Activated CD8-positive, alpha-beta memory T cell treated with anti-CD3 and anti-CD28 coated beads, Interleukin-2, amount 10 ng/mL, durations not matched to agents 7 days and 5 days (primary cell): ENCODE measurements around the gene MGAT5B. TPM values are rescaled to one million over a fixed set of nuclear protein-coding genes. Genes with fewer than 3 reads are reported as not detected.
A peak's percentile ranks its signal among the peaks of the same experiment; 100 is the strongest.

ENCODE experiments used
- ATAC-seq: fragments of 150-1000 bp; cut with Tn5 transposase; one replicate; pipeline ENCODE4 v1.10.0; 2021; ENCODE audit warnings: moderate library complexity
- CTCF ChIA-PET: fragments of 350-600 bp; sonication (Branson Sonifier 250); formaldehyde crosslinking; loops from one replicate; lab custom pipeline; 2021; ENCODE audit warnings: antibody characterized with exemption; lab: Charles Lee
- DNase-seq: peaks from one replicate; pipeline ENCODE4 v3.0.0-alpha.2; 2020
- H3K27ac Mint-ChIP-seq: one replicate; pipeline ENCODE4 v1.8.0; 2021; ENCODE audit warnings: mild to moderate bottlenecking, mixed read lengths
- H3K27me3 Mint-ChIP-seq: one replicate; pipeline ENCODE4 v1.8.0; 2021; ENCODE audit warnings: mixed read lengths
- H3K36me3 Mint-ChIP-seq: one replicate; pipeline ENCODE4 v1.8.0; 2021; ENCODE audit warnings: mild to moderate bottlenecking, mixed read lengths
- H3K4me1 Mint-ChIP-seq: one replicate; pipeline ENCODE4 v1.8.0; 2021; ENCODE audit warnings: mixed read lengths
- H3K4me3 Mint-ChIP-seq: one replicate; pipeline ENCODE4 v1.8.0; 2021; ENCODE audit warnings: mild to moderate bottlenecking, moderate library complexity, mixed read lengths
- H3K9me3 Mint-ChIP-seq: one replicate; pipeline ENCODE4 v1.8.0; 2022; ENCODE audit warnings: low read depth, mixed read lengths
- total RNA-seq, 2 experiments: library from RNA; stranded (reverse); gene quantifications; one replicate each; pipeline ENCODE4 v1.2.3, GENCODE V29; 2021

MGAT5B gene
- total RNA-seq = under 1 TPM; 0.18 to 0.68 TPM

- ATAC-seq = peak; percentile 97
- Mint-ChIP-seq H3K9me3 (no peaks in the 10 kb centered on the region), H3K4me3 (peak within 1 kb of the TSS; percentile 38), H3K27ac (no peak within 1 kb of the TSS), H3K4me1 (peaks cover 13% of the 10 kb centered on the region), H3K27me3 (peaks cover 41% of the 10 kb centered on the region), H3K36me3 (no peaks in the 10 kb centered on the region)
- DNase-seq = peak; percentile 74
- CTCF ChIA-PET = interaction anchor here (0.6 to 6.2 kb wide), 31 partner anchors 9 to 379 kb away, joined by 3 to 121 read pairs (median 4); no protein-coding TSS in a partner anchor
Observed at GRCh38 chr17:76868176-76868668, at the start of gene MGAT5B. Gene MGAT5B (plus strand): TSS chr17:76868404. CDS start chr17:76869030, 626 bp downstream.

GRCh38 chr17:76820039-76820438, 48.2 kb upstream of the MGAT5B start:
- Mint-ChIP-seq H3K27me3 (peaks cover 11% of the 10 kb centered on the region), H3K27ac (no peak overlapping the region), H3K4me1 (peaks cover 7% of the 10 kb centered on the region), H3K36me3 (no peaks in the 10 kb centered on the region), H3K9me3 (no peaks in the 10 kb centered on the region), H3K4me3 (no peak overlapping the region)
- CTCF ChIA-PET = no interaction called here
- ATAC-seq = no peak
- no peak for DNase-seq

- CTCF ChIA-PET = interaction anchor here (1.3 kb wide), 1 partner anchor 236 kb away, joined by 4 read pairs; no protein-coding TSS in a partner anchor
- ATAC-seq = no peak
- Mint-ChIP-seq H3K4me1 (peaks cover 7% of the 10 kb centered on the region), H3K27ac (no peak overlapping the region), H3K27me3 (peaks cover 11% of the 10 kb centered on the region), H3K4me3 (no peak overlapping the region), H3K36me3 (no peaks in the 10 kb centered on the region), H3K9me3 (no peaks in the 10 kb centered on the region)
- no peak for DNase-seq
Observed at GRCh38 chr17:76820561-76820960, 47.6 kb upstream of the MGAT5B start.

GRCh38 chr17:76822184-76822778, 45.9 kb upstream of the MGAT5B start:
- CTCF ChIA-PET = interaction anchor here (0.6 kb wide), 1 partner anchor 41 kb away, joined by 4 read pairs; no protein-coding TSS in a partner anchor
- H3K9me3 Mint-ChIP-seq = no peaks in the 10 kb centered on the region
- H3K4me1 Mint-ChIP-seq = no peaks in the 10 kb centered on the region
- no peaks in the 10 kb centered on the region for H3K36me3 Mint-ChIP-seq
- no peak overlapping the region for H3K27ac Mint-ChIP-seq
- ATAC-seq (no peak), DNase-seq (no peak)
- no peak overlapping the region for H3K4me3 Mint-ChIP-seq
- H3K27me3 Mint-ChIP-seq = peaks cover 11% of the 10 kb centered on the region

- DNase-seq (no peak), ATAC-seq (no peak)
- Mint-ChIP-seq H3K4me1 (no peaks in the 10 kb centered on the region), H3K9me3 (no peaks in the 10 kb centered on the region), H3K27ac (no peak overlapping the region), H3K4me3 (no peak overlapping the region), H3K36me3 (no peaks in the 10 kb centered on the region), H3K27me3 (peaks cover 6% of the 10 kb centered on the region)
- CTCF ChIA-PET = no interaction called here
Observed at GRCh38 chr17:76824093-76824492, 44.1 kb upstream of the MGAT5B start.

- ATAC-seq = no peak
- Mint-ChIP-seq H3K9me3 (no peaks in the 10 kb centered on the region), H3K36me3 (no peaks in the 10 kb centered on the region), H3K27me3 (no peaks in the 10 kb centered on the region), H3K4me3 (no peak overlapping the region), H3K27ac (no peak overlapping the region), H3K4me1 (no peaks in the 10 kb centered on the region)
- DNase-seq = no peak
- CTCF ChIA-PET = no interaction called here
Observed at GRCh38 chr17:76826330-76827068, 41.7 kb upstream of the MGAT5B start.

- H3K27me3 Mint-ChIP-seq = no peaks in the 10 kb centered on the region
- CTCF ChIA-PET = interaction anchor here (0.6 to 1.1 kb wide), 3 partner anchors 228 to 808 kb away, joined by 3 read pairs; no protein-coding TSS in a partner anchor
- ATAC-seq (no peak), DNase-seq (no peak)
- H3K36me3 Mint-ChIP-seq = no peaks in the 10 kb centered on the region
- H3K27ac Mint-ChIP-seq = no peak overlapping the region
- H3K4me1 Mint-ChIP-seq = no peaks in the 10 kb centered on the region
- H3K4me3 Mint-ChIP-seq = no peak overlapping the region
- H3K9me3 Mint-ChIP-seq = no peaks in the 10 kb centered on the region
Observed at GRCh38 chr17:76827736-76828135, 40.5 kb upstream of the MGAT5B start.

GRCh38 chr17:76830987-76831715, 37.1 kb upstream of the MGAT5B start:
- H3K36me3 Mint-ChIP-seq = no peaks in the 10 kb centered on the region
- no peaks in the 10 kb centered on the region for H3K4me1 Mint-ChIP-seq
- CTCF ChIA-PET = no interaction called here
- H3K9me3 Mint-ChIP-seq = no peaks in the 10 kb centered on the region
- no peak for DNase-seq
- ATAC-seq = no peak
- no peak overlapping the region for H3K27ac Mint-ChIP-seq
- no peaks in the 10 kb centered on the region for H3K27me3 Mint-ChIP-seq
- no peak overlapping the region for H3K4me3 Mint-ChIP-seq

- no peak overlapping the region for H3K27ac Mint-ChIP-seq
- no peaks in the 10 kb centered on the region for H3K27me3 Mint-ChIP-seq
- no peaks in the 10 kb centered on the region for H3K9me3 Mint-ChIP-seq
- H3K4me3 Mint-ChIP-seq = no peak overlapping the region
- DNase-seq = no peak
- CTCF ChIA-PET = no interaction called here
- ATAC-seq = no peak
- no peaks in the 10 kb centered on the region for H3K4me1 Mint-ChIP-seq
- H3K36me3 Mint-ChIP-seq = no peaks in the 10 kb centered on the region
Observed at GRCh38 chr17:76833034-76833644, 35.1 kb upstream of the MGAT5B start.

GRCh38 chr17:76833747-76834146, 34.5 kb upstream of the MGAT5B start:
- CTCF ChIA-PET = no interaction called here
- H3K27ac Mint-ChIP-seq = no peak overlapping the region
- no peaks in the 10 kb centered on the region for H3K27me3 Mint-ChIP-seq
- DNase-seq (no peak), ATAC-seq (no peak)
- peaks cover under 1% of the 10 kb centered on the region for H3K4me1 Mint-ChIP-seq
- no peaks in the 10 kb centered on the region for H3K36me3 Mint-ChIP-seq
- no peak overlapping the region for H3K4me3 Mint-ChIP-seq
- no peaks in the 10 kb centered on the region for H3K9me3 Mint-ChIP-seq

- no peak for ATAC-seq
- H3K27ac Mint-ChIP-seq = no peak overlapping the region
- no peaks in the 10 kb centered on the region for H3K9me3 Mint-ChIP-seq
- CTCF ChIA-PET = no interaction called here
- no peak for DNase-seq
- H3K4me1 Mint-ChIP-seq = peaks cover 9% of the 10 kb centered on the region
- H3K27me3 Mint-ChIP-seq = peaks cover 2% of the 10 kb centered on the region
- no peak overlapping the region for H3K4me3 Mint-ChIP-seq
- H3K36me3 Mint-ChIP-seq = no peaks in the 10 kb centered on the region
Observed at GRCh38 chr17:76834870-76835269, 33.3 kb upstream of the MGAT5B start.

GRCh38 chr17:76840443-76840767, 27.8 kb upstream of the MGAT5B start:
- no peak overlapping the region for H3K27ac Mint-ChIP-seq

More at GRCh38 chr17:76840443-76840767, 27.8 kb upstream of the MGAT5B start:
- DNase-seq (no peak), ATAC-seq (no peak)
- H3K4me3 Mint-ChIP-seq = no peak overlapping the region
- no peaks in the 10 kb centered on the region for H3K36me3 Mint-ChIP-seq
- H3K9me3 Mint-ChIP-seq = no peaks in the 10 kb centered on the region
- peaks cover 21% of the 10 kb centered on the region for H3K4me1 Mint-ChIP-seq
- CTCF ChIA-PET = interaction anchor here (2.2 kb wide), 1 partner anchor 11 kb away, joined by 5 read pairs; no protein-coding TSS in a partner anchor
- H3K27me3 Mint-ChIP-seq = peaks cover 46% of the 10 kb centered on the region
